ENCODE data around the gene DENND1A.

Gene DENND1A

GRCh38 chr9:123710299-123710698, 219.6 kb downstream of the DENND1A start:
- Mint-ChIP-seq H3K4me3 (no peak overlapping the region), H3K4me1 (no peaks in the 10 kb centered on the region), H3K27me3 (no peaks in the 10 kb centered on the region), H3K9me3 (peaks cover 22 to 23% of the 10 kb centered on the region in 2 donors), H3K27ac (no peak overlapping the region)
- no peak for DNase-seq
- no peak for ATAC-seq

- Mint-ChIP-seq H3K9me3 (peaks cover 30 to 33% of the 10 kb centered on the region in 2 donors), H3K4me3 (no peak overlapping the region), H3K4me1 (no peaks in the 10 kb centered on the region), H3K27me3 (no peaks in the 10 kb centered on the region), H3K27ac (no peak overlapping the region)
- ATAC-seq (no peak), DNase-seq (no peak)
Measured at GRCh38 chr9:123702483-123702882, 227.4 kb downstream of the DENND1A start.

GRCh38 chr9:123697686-123698085, 232.2 kb downstream of the DENND1A start:
- no peaks in the 10 kb centered on the region for H3K27me3 Mint-ChIP-seq
- no peak overlapping the region for H3K4me3 Mint-ChIP-seq
- ATAC-seq (no peak), DNase-seq (no peak)
- no peak overlapping the region for H3K27ac Mint-ChIP-seq
- H3K4me1 Mint-ChIP-seq = no peaks in the 10 kb centered on the region
- peaks cover 12% of the 10 kb centered on the region in 2 donors for H3K9me3 Mint-ChIP-seq

- no peak overlapping the region for H3K4me3 Mint-ChIP-seq
- H3K27me3 Mint-ChIP-seq = no peaks in the 10 kb centered on the region
- peaks cover 2 to 4% of the 10 kb centered on the region in 2 donors for H3K9me3 Mint-ChIP-seq
- no peak for DNase-seq
- no peak for ATAC-seq
- H3K27ac Mint-ChIP-seq = no peak overlapping the region
- H3K4me1 Mint-ChIP-seq = no peaks in the 10 kb centered on the region
Measured at GRCh38 chr9:123696476-123696875, 233.4 kb downstream of the DENND1A start.

GRCh38 chr9:123695386-123695785, 234.5 kb downstream of the DENND1A start:
- H3K27me3 Mint-ChIP-seq = no peaks in the 10 kb centered on the region
- no peaks in the 10 kb centered on the region for H3K4me1 Mint-ChIP-seq
- no peak overlapping the region for H3K27ac Mint-ChIP-seq
- no peak overlapping the region for H3K4me3 Mint-ChIP-seq
- H3K9me3 Mint-ChIP-seq = peaks cover 0 to 4% of the 10 kb centered on the region in 2 donors
- ATAC-seq (no peak), DNase-seq (no peak)

- Mint-ChIP-seq H3K27me3 (no peaks in the 10 kb centered on the region), H3K27ac (no peak overlapping the region), H3K4me1 (peaks cover 15% of the 10 kb centered on the region), H3K4me3 (no peak overlapping the region), H3K9me3 (peaks cover 0 to 4% of the 10 kb centered on the region in 2 donors)
- ATAC-seq = no peak
- no peak for DNase-seq
Measured at GRCh38 chr9:123691765-123692303, 238.1 kb downstream of the DENND1A start.

GRCh38 chr9:123689701-123690428, 240.1 kb downstream of the DENND1A start:
- peak overlapping the region in 1 of 2 donors; percentile 85 for H3K27ac Mint-ChIP-seq
- DNase-seq (no peak), ATAC-seq (no peak)
- no peaks in the 10 kb centered on the region for H3K27me3 Mint-ChIP-seq
- peaks cover 0 to 4% of the 10 kb centered on the region in 2 donors for H3K9me3 Mint-ChIP-seq
- H3K4me1 Mint-ChIP-seq = peaks cover 32% of the 10 kb centered on the region
- no peak overlapping the region for H3K4me3 Mint-ChIP-seq

- Mint-ChIP-seq H3K27ac (peak overlapping the region in 1 of 2 donors; percentile 48), H3K4me3 (peak overlapping the region in 1 of 2 donors; percentile 7), H3K9me3 (no peaks in the 10 kb centered on the region), H3K4me1 (peaks cover 53% of the 10 kb centered on the region), H3K27me3 (no peaks in the 10 kb centered on the region)
- ATAC-seq (no peak), DNase-seq (no peak)
Measured at GRCh38 chr9:123687246-123687751, 242.6 kb downstream of the DENND1A start.

- ATAC-seq (no peak), DNase-seq (no peak)
- Mint-ChIP-seq H3K27me3 (no peaks in the 10 kb centered on the region), H3K27ac (peak overlapping the region in 1 of 2 donors; percentile 48), H3K9me3 (no peaks in the 10 kb centered on the region), H3K4me1 (peaks cover 53% of the 10 kb centered on the region), H3K4me3 (peak overlapping the region; percentile 5 to 7)
Measured at GRCh38 chr9:123686829-123687192, 243.1 kb downstream of the DENND1A start.

- H3K4me3 Mint-ChIP-seq = no peak overlapping the region
- ATAC-seq (no peak), DNase-seq (no peak)
- peaks cover 53% of the 10 kb centered on the region for H3K4me1 Mint-ChIP-seq
- H3K27ac Mint-ChIP-seq = no peak overlapping the region
- no peaks in the 10 kb centered on the region for H3K9me3 Mint-ChIP-seq
- no peaks in the 10 kb centered on the region for H3K27me3 Mint-ChIP-seq
Measured at GRCh38 chr9:123686131-123686828, 243.6 kb downstream of the DENND1A start.

GRCh38 chr9:123685489-123686083, 244.3 kb downstream of the DENND1A start:
- Mint-ChIP-seq H3K27ac (no peak overlapping the region), H3K9me3 (peaks cover 0 to 5% of the 10 kb centered on the region in 2 donors), H3K4me3 (no peak overlapping the region), H3K4me1 (peaks cover 53% of the 10 kb centered on the region), H3K27me3 (no peaks in the 10 kb centered on the region)
- ATAC-seq = no peak
- DNase-seq = no peak

GRCh38 chr9:123684393-123685149, 245.4 kb downstream of the DENND1A start:
- peaks cover 58% of the 10 kb centered on the region for H3K4me1 Mint-ChIP-seq
- H3K9me3 Mint-ChIP-seq = peaks cover 0 to 7% of the 10 kb centered on the region in 2 donors
- no peaks in the 10 kb centered on the region for H3K27me3 Mint-ChIP-seq
- DNase-seq = no peak
- peak; percentile 49 for ATAC-seq
- H3K4me3 Mint-ChIP-seq = peak overlapping the region; percentile 16 to 46
- H3K27ac Mint-ChIP-seq = peak overlapping the region in 1 of 2 donors; percentile 14

- H3K27ac Mint-ChIP-seq = no peak overlapping the region
- peaks cover 56% of the 10 kb centered on the region for H3K4me1 Mint-ChIP-seq
- no peaks in the 10 kb centered on the region for H3K27me3 Mint-ChIP-seq
- ATAC-seq (no peak), DNase-seq (no peak)
- H3K9me3 Mint-ChIP-seq = peaks cover 0 to 7% of the 10 kb centered on the region in 2 donors
- no peak overlapping the region for H3K4me3 Mint-ChIP-seq
Measured at GRCh38 chr9:123682746-123683145, 247.2 kb downstream of the DENND1A start.

- H3K27ac Mint-ChIP-seq = peak overlapping the region in 1 of 2 donors; percentile 15
Measured at GRCh38 chr9:123680352-123680751, 249.6 kb downstream of the DENND1A start.

More at GRCh38 chr9:123680352-123680751, 249.6 kb downstream of the DENND1A start:
- DNase-seq (no peak), ATAC-seq (no peak)
- no peak overlapping the region for H3K4me3 Mint-ChIP-seq
- peaks cover 0 to 7% of the 10 kb centered on the region in 2 donors for H3K9me3 Mint-ChIP-seq
- H3K4me1 Mint-ChIP-seq = peaks cover 41% of the 10 kb centered on the region
- no peaks in the 10 kb centered on the region for H3K27me3 Mint-ChIP-seq
